Kidney (tissue), 14 donors: ENCODE data around the gene MEGF6. TPM values are rescaled to one million over a fixed set of nuclear protein-coding genes. Genes with fewer than 3 reads are reported as not detected.

Source experiments
- DNase-seq, 5 donors: peaks; one replicate each; pipeline ENCODE4 v3.0.0-alpha.2; 2013 to 2020
- FAIRE-seq: peaks from 2 replicates; lab custom pipeline; 2012; peaks lifted over from hg19 to GRCh38; lab: Jason Lieb, UNC
- H3K27ac ChIP-seq, 2 donors: one replicate each; pipeline ENCODE4 v1.7.0; 2013; ENCODE audit warnings: low read depth in 2 of 2, low read length in 2 of 2, inconsistent platforms in 1 of 2
- H3K27me3 ChIP-seq: one replicate; pipeline ENCODE4 v1.7.1; 2013; ENCODE audit warnings: low read length, inconsistent platforms; ENCODE audit not compliant: control insufficient read depth, insufficient read depth
- H3K36me3 ChIP-seq, 3 donors: one replicate each; pipeline versions ENCODE4 v1.7.0 to v1.7.1; 2013; ENCODE audit warnings: low read length in 3 of 3, control low read depth in 1 of 3, inconsistent platforms in 1 of 3; ENCODE audit not compliant: insufficient read depth in 3 of 3, control insufficient read depth in 2 of 3
- H3K4me1 ChIP-seq, 3 donors: one replicate each; pipeline versions ENCODE4 v1.7.0 to v1.7.1; 2013; ENCODE audit warnings: low read length in 3 of 3, inconsistent platforms in 1 of 3, low read depth in 1 of 3; ENCODE audit not compliant: control insufficient read depth in 2 of 3, insufficient read depth in 2 of 3
- H3K4me3 ChIP-seq, 3 donors: one replicate each; pipeline versions ENCODE4 v1.7.0 to v1.8.1; 2013; ENCODE audit warnings: low read length in 3 of 3, control low read depth in 1 of 3, inconsistent platforms in 1 of 3
- H3K9ac ChIP-seq, 3 donors: one replicate each; pipeline versions ENCODE4 v1.7.0 to v1.7.1; 2013; ENCODE audit warnings: low read length in 3 of 3, control low read depth in 1 of 3, inconsistent platforms in 1 of 3
- H3K9me3 ChIP-seq, 3 donors: one replicate each; pipeline versions ENCODE4 v1.7.0 to v1.7.1; 2013; ENCODE audit warnings: low read length in 3 of 3, control low read depth in 1 of 3, inconsistent platforms in 1 of 3; ENCODE audit not compliant: control insufficient read depth in 2 of 3, insufficient read depth in 1 of 3
- CTCF ChIP-seq: IDR thresholded peaks from 3 replicates; pipeline ENCODE4 v1.5.1; 2012; ENCODE audit warnings: mild to moderate bottlenecking, moderate library complexity, borderline replicate concordance; ENCODE audit not compliant: insufficient read depth; ENCODE audit errors: extremely low read depth
- intact Hi-C: fragments of 100-400 bp; cut with DNase I; formaldehyde crosslinking; loops from one replicate; pipeline ENCODE4 v1.11.1; 2022
- polyA plus RNA-seq: library from polyadenylated mRNA; stranded (reverse); fragments of 350-450 nt; fragmentation: Illumina TruSeq; extraction: RNeasy Lipid Tissue Mini Kit (QIAGEN cat#74804); gene quantifications from one replicate; pipeline ENCODE4 v1.2.3, GENCODE V29; 2014; ENCODE audit warnings: low read depth, low replicate concordance; ENCODE audit not compliant: insufficient read depth
- total RNA-seq: library from RNA; stranded (reverse); fragmentation: NEBNext Ultra II Directional; extraction: Animal tissue kit (Norgen Biotek cat#: 25700); gene quantifications from one replicate; pipeline ENCODE4 v1.2.1, GENCODE V29; 2021
- donor health status: control.
- donor health status: control.
- donor health status: control.
- donor health status: control.
- donor health status: control.
- donor health status: DM: yes; HTN: yes; CAD: no.
- donor health status: Normal renal cell carcinoma (clear cell type).

Gene MEGF6
- total and polyA plus RNA-seq, 2 donors from 2014 or later: 2.8 to 10.9 TPM

- DNase-seq (no peak), FAIRE-seq (no peak)
- Histone ChIP-seq H3K4me1 (no peaks in the 10 kb centered on the region), H3K27ac (no peak overlapping the region), H3K36me3 (no peaks in the 10 kb centered on the region), H3K9me3 (no peaks in the 10 kb centered on the region), H3K4me3 (no peak overlapping the region), H3K27me3 (no peaks in the 10 kb centered on the region), H3K9ac (no peak overlapping the region)
- intact Hi-C loops: no loop called here
- TF ChIP-seq CTCF: no peak
These were observed 105.3 kb downstream of the MEGF6 start for GRCh38 chr1:3506041-3506440.

- no peak for DNase-seq
- H3K27me3 ChIP-seq: no peaks in the 10 kb centered on the region
- TF ChIP-seq CTCF: no peak
- no peak overlapping the region for H3K4me3 ChIP-seq
- H3K27ac ChIP-seq: no peak overlapping the region
- no peaks in the 10 kb centered on the region for H3K4me1 ChIP-seq
- H3K9ac ChIP-seq: no peak overlapping the region
- no peak for FAIRE-seq
- H3K36me3 ChIP-seq: no peaks in the 10 kb centered on the region
- intact Hi-C loops: no loop called here
- H3K9me3 ChIP-seq: no peaks in the 10 kb centered on the region
These were observed 106.1 kb downstream of the MEGF6 start for GRCh38 chr1:3505161-3505560.

DNA sequence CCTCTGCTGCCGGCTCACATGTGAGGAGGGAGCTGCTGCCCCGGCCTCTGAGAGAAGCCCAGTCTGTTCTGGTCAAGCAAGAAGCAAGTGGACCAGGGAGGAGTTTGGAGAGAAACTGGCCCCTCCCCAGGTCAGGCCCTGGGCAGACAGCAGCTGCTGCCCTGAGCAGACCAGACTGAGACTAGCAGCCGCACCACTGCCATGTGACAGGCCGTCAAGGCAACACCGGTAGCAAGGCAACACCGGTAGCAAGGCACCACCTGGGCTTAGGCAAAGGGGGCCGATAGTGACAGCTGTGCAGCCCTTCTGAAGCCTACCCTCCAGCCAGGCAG lies 106.5 kb downstream of the MEGF6 start:
- Histone ChIP-seq H3K9me3 (no peaks in the 10 kb centered on the region), H3K9ac (no peak overlapping the region), H3K36me3 (no peaks in the 10 kb centered on the region), H3K27ac (no peak overlapping the region), H3K27me3 (no peaks in the 10 kb centered on the region), H3K4me1 (no peaks in the 10 kb centered on the region), H3K4me3 (no peak overlapping the region)
- intact Hi-C loops: no loop called here
- no peak for DNase-seq
- no peak for TF ChIP-seq CTCF
- FAIRE-seq: no peak

DNA sequence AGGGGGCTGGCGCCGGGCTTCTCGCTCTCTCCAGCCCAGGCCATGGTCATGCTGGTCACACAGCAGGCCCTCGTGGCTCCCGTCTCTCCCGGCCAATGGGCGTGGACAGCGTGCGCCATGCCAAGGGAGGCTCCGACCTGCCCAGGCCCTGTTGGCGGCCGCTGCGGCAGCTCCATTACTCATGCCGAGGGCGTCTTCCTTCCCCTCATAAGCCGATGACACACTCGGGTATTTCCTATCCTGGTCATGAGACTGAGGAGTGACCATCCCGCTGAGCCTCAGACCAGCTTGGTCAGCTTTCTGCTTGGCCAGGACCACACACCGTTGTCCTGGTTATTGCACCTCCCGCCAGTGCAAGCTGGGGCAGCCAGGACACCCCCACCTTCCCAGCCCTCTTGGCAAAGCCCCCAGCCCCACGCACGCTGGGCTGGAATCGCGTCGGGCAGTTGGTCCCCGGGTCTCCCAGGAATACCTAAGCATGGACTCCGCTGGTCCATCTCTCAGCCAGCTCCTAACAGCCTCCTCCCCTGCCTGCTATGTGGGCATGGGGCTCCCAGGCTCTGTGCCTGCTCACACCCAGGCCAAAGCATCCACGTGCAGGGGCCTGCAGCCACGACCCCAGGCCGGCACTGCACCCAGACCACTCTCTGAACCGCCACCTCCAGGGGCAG lies 107.0 kb downstream of the MEGF6 start:
- Histone ChIP-seq H3K4me1 (no peaks in the 10 kb centered on the region), H3K9me3 (no peaks in the 10 kb centered on the region), H3K4me3 (no peak overlapping the region), H3K36me3 (no peaks in the 10 kb centered on the region), H3K27me3 (no peaks in the 10 kb centered on the region), H3K9ac (no peak overlapping the region), H3K27ac (no peak overlapping the region)
- no peak for TF ChIP-seq CTCF
- peak in 1 of 5 donors; percentile 88 for DNase-seq
- intact Hi-C loops: no loop called here
- no peak for FAIRE-seq
